HG02973 (cell line): ENCODE data around the gene GLRA3.
"Not testable (repeated sequence)": the region's sequence is repeated elsewhere in the genome, so short reads cannot be mapped to it uniquely, and the experiment has no call there.

Experiments
- ATAC-seq: cut with Tn5 transposase; IDR thresholded peaks from one replicate; pipeline ENCODE4 v1.9.1; 2021; ENCODE audit warnings: moderate library complexity; ENCODE audit not compliant: unreplicated experiment

Gene GLRA3

DNA sequence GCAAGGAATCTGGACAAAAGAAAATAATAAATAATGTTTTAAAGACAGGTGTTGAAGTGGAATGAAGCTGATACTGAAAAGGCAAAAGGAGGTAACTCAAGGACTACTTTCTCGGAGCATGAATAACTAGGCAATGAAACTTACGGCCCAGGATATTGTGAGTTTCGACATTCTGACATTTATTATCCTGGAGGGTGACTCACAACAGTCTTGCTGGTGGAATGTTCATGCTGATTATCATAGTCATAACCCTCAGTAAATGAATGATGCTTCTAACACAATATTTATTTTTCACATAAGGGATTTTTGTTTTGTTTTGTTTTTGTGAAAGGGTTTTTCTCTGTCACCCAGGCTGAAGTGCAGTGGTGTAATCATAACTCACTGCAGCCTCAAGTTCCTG, 159.8 kb downstream of the GLRA3 start:
- ATAC-seq: no peak

DNA sequence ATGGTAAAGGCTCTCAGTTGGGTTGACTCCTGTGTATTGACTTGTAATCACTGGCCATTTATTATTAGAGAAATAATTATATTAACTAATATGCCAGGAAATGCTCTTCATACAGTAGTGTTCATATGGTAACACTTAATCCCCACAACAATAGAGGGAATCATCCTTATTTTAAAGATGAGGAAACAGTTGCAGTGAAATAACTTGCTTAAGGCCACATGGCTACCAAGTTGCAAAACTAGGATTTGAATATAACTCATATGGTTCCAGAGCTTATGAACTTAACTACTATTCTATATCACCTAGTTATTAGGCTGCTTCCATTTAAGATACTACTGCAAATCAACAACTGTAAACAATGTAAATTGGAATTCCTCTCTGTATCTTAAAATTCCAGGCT, 163.2 kb downstream of the GLRA3 start:
- no peak for ATAC-seq

DNA sequence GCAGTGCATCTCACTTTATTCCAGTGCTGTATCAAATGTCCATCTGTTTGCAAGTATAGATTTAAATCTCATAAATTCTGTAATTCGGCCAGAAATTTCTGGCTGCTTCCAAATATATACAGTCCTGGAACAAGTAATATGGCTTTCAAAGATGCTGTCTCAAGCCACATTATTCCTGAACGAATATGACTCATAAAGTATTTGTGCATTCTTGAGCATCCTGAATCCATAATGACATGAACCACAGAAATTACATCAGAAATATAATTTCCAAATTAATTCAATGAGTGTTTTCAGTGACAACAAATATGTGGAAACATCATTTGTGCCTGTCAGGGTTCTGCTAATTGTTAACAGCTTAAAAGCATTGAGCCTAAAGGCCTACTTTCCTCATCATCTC, 165.8 kb downstream of the GLRA3 start:
- ATAC-seq: no peak

DNA sequence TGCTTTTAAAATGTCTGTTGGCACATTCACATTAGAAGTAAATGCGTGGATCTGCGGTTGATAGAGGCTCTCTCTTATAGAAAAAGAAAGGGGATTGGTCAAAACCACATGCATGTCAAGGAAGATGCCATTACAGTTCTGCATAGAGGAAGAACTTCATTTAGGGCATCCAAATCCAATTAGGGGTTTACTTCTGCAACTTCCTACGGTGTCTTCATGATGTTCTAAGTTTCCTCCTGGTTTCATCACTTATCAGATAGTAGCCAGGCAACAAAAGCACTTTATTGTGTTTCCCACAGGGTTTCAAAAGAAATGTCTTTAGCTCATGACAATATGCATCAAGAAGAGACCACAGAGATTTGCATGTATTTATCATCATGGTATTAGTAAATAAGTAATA, 170.8 kb downstream of the GLRA3 start:
- no peak for ATAC-seq

DNA sequence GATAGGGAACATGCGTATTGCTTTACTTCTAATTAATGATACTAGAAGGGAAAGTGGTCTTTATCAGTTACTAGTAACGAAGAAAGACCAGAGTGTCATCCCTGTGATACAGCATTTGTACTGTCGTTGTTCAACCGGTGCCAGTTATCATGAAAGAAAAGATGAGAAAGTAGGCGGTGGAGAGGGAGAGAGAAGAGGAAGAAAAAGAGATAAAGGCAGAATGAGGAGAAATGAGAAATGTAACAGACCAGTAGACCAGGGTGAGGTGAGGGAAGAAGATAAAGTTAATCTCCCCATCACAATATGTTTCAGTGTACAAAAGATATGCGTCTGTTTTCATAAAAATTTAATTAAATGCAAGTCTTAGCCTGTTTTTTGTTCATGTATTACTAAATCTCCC, 171.6 kb downstream of the GLRA3 start:
- no peak for ATAC-seq

DNA sequence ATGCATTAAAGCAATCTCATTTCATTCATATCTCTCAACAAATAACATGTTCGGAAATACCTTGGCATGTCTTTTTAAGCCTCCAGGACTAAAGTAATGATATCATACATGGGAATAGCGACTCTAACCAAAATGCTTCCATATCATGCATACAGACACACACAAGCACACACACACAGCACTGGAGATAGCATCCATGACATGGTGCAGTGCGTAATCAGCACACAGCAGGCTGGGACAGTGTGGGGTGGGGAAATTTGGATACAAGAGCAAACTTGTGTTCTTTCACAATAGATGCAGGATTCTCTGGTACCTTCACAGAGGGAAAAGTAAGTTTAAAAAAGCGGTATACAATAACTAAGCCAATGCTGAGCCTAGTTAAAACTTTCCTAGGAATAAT, 174.4 kb downstream of the GLRA3 start:
- no peak for ATAC-seq

DNA sequence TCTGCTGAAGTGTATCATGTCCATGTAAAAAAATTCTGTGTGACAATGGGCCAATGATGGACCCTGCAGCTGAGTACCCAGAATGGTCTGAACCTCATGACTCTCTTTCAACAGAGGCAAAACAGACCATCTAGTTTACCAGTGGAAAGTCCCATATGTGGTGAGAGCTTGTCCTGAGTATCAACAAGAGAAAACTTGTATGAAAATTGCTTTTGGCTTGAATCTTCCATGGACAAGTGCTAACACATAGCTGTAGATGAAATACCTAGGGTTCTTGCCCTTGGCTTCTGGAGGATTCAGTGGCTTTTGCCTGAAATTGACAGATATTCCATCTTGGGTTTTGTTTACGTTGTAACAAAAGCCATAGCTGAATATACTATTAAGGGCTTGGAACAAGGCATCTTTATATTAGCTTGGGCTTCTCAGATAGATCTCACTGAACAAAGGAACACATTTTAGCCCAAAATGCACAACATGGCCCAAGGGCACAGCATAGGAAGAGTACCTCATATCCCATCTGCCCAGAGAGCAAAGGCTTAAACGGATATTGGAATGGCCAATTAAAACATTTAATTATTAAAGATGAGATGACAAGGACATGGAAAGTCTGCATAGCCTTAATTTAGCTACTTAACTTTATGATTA, 178.2 kb downstream of the GLRA3 start:
- no peak for ATAC-seq

DNA sequence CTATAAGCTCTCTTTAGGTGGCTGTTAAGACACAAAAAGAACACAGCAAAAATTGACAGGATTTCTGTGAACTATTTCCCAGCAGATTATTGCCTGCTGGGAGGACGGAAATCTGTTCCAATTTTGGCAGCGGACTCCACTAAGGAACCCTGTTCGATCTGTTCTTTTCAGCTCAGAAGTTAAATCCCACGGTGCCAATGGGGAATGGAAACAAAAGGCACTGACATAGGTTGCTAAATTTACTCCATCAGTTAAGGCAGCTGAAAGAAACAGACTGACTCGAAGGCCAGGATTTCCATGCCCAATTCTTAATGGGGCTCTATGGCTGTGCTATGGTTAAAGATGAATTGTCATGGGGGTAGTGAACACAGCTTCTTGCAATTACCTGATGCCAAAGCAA, 180.2 kb downstream of the GLRA3 start:
- no peak for ATAC-seq

DNA sequence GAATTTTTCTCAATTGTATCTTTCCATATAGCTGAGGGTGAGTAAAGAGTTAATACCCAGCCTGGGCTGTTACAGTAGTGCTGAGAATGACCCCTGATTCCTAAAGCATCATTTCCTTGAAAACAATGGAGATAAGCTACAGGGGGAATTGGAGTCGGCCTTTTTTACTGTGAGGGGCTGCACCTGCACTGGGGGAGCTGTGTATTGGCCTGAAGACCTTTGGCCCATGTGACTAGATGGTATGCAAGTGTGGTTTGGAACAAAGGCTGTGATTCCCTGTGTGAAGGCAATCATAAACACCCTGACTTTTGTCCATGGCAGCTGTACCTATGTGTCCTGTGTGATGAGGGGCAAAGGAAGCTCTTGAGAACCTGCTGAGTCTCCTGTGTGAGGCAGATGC, 182.7 kb downstream of the GLRA3 start:
- no peak for ATAC-seq

DNA sequence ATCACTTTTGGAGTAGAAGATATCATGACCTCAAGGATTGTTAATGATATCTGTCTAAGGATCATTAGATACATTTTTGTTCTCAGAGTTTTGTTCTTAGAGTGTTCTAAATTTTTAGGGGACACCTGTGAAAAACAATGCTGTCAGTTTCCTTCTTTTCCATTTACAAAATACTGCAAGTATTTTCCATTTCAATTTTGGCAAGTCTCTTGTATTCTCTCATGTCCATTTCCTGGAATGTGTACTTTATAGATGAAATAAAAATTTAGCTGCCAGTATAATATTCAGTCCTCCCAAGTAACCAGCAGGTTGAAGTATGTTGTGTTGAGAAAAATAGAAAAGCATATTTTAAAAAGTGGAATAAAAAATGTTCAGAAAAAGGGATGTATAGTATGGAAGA, 188.9 kb downstream of the GLRA3 start:
- no peak for ATAC-seq

DNA sequence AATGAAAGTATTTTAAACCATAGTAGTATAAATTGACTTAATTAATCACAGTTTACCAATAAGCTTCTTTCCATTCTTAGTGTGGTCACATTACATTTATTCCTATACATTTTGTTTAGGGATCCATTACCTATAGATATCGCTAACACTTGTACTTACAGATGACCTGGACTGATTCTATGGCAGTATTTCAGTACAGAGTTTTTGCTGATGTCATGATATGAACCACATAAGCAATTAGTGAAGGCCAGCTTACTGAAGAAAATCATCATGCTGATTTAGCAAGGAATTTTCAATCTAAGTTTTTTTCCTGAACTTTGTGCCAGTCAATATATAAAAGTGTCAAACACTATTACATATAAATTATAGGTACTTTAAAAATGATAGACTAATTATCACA, 193.3 kb downstream of the GLRA3 start:
- ATAC-seq: no peak

DNA sequence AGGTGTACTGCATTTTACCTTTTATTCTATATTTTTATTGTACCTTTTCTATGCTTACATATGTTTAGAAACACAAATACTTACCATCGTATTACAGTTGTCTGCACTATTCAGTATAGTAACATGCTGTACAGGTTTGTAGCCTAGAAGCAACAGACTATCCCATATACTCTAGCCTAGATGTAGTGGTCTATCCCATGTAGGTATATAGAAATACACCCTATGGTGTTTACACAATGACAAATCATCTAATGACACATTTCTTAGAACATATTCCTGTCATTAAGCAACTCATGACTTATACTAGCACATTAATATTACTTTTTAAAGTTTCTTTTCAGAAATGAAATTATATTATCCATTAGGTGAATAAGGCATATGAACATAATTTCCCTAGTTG, 195.6 kb downstream of the GLRA3 start:
- ATAC-seq: no peak

DNA sequence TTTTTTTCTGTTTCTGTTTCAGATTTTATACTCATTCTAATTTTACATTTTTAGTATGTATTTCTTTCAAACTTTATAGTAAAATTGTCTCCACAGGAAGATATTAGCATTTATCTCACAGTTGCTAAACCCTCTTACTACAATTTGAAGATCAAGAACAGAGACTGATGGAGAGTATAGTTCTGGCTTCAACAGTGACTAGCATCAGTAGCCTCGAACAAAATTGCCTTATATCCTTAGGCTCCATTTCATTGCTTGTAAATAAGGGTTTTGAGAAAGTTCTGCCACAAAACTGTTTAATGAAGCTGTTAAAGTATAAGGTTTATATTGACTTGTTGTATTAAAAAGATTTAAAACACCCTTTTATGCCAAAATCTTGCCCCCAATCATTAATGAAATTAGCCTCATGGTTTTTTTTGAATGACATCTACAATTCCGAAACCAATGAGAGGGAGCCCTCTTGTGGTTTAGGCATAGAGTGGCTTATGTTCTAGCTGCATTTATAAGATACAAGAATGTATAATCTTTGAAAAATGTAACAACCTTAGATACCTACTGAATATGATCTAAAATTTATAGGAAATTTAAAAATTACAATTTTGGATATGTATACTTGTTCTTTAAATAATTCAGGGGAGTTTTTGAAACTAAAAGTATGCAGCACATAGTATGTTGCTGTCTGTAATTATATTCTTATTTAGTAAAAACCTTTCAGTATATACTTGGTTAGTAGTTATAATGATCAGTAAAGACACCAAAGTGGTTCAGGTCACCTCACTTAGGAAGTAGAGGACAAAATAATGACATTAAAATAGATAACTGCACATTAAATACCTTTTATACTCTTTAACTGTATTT, 196.9 kb downstream of the GLRA3 start:
- peak; percentile 86 for ATAC-seq

DNA sequence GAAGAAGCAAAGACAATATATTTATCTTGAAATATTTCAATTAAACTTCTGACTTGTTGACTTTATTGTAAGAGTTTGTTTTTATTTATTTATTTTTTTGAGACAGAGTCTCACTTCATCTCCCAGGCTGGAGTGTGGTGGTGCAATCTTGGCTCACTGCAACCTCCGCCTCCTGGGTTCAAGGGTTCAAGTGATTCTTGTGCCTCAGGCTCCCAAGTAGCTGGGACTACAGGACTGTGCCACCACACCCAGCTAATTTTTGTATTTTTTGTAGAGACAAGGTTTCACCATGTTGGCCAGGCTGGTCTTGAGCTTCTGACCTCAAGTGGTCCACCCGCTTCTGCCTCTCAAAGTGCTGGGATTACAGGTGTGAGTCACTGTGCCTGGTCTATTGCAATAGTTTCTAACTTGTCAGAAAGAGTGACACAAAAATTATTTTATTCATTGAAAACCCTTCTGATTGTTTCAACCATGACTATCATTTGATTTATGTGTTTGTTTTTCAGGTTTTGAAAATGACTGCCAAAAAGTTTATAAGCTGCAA, 199.1 kb downstream of the GLRA3 start:
- ATAC-seq: not testable (repeated sequence)

DNA sequence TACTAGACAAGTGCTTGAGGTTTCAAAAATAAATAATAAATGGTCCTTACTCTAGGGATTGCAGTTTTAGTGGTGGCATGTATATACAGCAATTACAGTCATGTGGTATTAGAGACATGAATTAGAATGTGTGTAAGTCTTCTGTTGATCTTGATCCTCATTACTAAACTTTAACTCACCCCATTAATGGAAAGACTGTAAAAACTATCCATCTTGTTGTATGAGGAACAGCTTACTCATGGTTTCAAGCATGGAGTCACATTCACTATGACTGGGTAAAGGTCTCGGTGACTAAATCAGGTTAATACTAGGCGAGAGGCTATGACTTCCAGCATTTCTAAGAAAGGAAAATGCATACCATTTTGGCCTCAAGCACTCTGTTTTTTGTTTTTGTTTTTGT, 199.8 kb downstream of the GLRA3 start:
- no peak for ATAC-seq

DNA sequence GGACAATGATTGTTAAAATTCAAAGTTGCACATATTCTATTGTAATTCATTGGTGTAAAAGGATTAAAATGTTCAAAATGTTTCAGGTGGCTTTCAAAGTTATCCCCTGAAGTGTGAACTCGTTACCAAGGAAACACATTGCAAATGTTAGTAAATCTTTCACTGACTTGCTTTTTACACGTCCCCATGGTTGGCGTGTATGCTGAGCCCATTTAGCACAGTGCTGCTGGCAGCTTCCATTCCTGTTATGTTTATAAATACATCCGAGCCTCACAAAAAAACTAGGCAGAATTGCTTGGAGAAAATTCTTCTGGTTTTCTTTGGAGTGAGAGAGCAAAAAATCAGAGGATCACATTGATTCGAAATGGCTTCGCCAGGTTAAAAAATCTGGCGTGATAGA, 200.9 kb downstream of the GLRA3 start:
- ATAC-seq: no peak

DNA sequence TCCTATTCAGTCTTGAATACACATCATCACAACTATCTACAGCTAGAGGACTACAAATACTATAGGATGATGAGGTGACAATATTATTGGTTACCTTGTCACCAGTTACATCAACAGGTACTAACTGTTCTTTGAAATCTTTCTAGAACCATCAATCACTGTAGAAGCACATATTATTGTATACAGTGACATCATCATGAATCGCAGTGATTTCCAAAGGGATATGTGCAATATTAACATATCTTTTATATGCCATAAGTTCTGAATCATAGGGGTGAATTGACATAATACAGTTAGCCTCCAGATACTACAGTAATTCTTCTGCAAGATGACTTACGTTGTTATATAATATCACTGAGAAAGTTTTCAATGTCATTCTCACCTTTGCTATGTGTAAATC, 201.6 kb downstream of the GLRA3 start:
- ATAC-seq: no peak

DNA sequence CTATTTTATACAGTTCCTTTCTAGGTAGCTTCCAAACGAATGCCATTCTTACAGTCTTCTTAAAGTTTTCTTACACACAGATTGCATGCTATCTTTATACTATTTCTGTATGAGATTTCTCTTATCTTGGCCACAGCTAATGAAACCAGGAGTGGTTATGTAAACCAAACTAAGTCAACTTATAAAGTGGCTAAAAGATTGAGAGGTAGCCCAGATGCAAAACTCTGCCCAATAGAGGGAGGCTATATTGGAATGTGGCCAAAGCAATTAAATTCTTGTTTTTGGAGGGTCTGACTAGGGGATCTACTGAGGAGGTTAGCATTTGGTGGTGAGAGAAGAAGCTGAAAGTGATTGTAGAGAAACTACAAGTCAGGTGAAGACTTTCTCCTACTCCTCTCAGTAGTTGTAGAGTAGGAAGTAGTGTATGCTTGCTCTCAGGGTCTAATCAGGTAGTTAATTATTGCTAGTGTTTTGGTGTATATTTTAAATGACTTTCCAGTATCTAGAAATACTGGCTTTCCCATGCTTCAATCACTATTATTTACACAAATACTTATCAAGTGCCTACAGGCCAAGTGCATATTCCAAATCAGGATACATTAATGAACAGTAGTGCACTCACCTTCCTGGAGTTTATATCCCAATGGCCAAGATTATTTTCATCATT, 202.6 kb downstream of the GLRA3 start:
- ATAC-seq: no peak

DNA sequence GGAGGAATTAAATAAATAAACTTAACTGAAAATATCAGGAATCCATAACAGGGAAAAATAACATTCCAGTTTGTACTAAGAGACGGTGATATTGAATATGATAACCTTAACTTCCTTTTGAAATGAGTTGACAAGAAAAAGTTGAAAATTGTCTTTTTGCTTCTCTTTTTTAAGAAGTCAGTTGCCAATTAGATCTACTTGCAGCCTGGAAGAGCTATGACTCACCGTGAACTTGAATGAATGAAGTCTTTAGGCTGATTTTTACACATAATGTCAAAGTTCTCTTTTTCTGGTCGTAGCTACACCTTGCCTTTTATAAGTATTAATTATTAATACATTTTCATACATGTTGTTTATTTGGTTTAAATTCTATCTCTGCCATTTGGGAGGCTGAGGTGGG, 212.4 kb downstream of the GLRA3 start:
- no peak for ATAC-seq

DNA sequence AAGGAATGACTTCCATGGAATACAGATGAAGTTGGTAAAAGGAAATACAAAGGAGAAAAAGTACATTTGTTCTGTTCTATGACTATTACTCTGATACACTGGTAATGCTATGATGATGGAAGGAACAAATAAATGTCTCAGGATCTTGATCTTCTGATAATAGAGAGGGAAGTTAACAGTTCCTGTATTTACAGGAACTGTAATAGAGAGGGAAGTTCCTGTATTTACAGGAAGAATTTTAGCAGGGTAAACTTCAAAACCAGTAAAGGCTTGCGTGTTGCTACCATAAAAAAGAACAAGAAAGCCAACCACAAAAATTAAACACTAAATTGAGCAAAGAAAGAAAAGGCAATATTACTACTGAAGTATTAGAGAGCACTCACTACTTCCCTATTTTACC, 215.1 kb downstream of the GLRA3 start:
- ATAC-seq: no peak

DNA sequence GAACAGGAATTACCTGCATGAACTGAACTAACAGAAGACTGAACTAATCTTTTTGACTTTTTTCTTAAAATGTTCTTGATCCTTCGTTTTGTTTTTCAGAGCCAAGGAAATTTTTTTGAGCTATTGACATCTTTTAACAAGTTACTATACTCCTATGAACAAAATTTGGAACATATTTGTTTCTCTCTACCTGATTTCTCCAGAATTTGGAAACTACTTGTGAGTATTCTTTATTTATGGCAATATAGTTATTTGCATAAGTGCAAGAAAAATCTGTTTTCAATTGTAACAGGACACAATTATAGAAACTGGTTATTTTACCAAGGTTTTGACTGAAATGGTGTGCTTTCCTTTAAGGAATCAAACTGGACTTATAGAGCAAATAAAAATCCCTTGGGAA, 217.3 kb downstream of the GLRA3 start:
- ATAC-seq: no peak

DNA sequence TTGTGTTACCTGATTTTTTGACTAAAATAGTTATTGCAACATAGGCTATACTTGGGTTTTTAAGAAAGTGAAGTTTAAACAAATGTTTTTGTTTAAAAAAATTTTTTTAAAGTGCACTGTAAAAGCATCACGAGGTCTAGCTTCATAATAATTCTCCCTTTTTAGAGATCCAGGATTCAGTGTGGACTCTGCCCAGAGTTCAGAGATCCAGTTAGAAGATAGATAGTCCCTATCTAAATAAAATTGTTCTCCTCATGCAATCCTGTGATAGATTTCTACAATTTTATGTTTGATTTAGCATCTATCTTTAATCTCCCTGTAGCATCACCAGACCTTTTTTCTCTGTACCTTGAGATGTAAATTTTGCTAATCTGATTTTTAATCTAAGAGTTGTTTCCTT, 221.3 kb downstream of the GLRA3 start:
- ATAC-seq: no peak
